Smooth muscle cell of the pulmonary artery (primary cell): ENCODE measurements around the gene SAMD13. TPM values are rescaled to one million over a fixed set of nuclear protein-coding genes. Genes with fewer than 3 reads are reported as not detected.

Experiments used
- total RNA-seq: library from RNA; depleted of rRNA; stranded (reverse); fragments of >200 nt; gene quantifications from 2 replicates; pipeline ENCODE4 v1.2.3, GENCODE V29; 2014

The SAMD13 gene
- 0.36 and 0.52 TPM in 2 replicates for total RNA-seq

GRCh38 chr1:84301004-84301784 is at the start of gene SAMD13:
Gene SAMD13 (plus strand): TSS chr1:84301708. CDS start chr1:84303235, 1,527 bp downstream.

GRCh38 chr1:84398175-84399155 is 97.0 kb downstream of the SAMD13 start, which contains the start of gene DNASE2B:
Gene DNASE2B (plus strand): TSS chr1:84398484. CDS start chr1:84398565, 81 bp downstream.

Other genes with a start within 250 kb of the SAMD13 start
- gene PRKACB, start 157.4 kb upstream of the SAMD13 start, total RNA-seq = 24.9 and 28.8 TPM in 2 replicates
- gene DNASE2B, start 96.8 kb downstream of the SAMD13 start, total RNA-seq = not detected in 2 replicates
- 22.2 and 23.3 TPM in 2 replicates for gene RPF1, start 177.6 kb downstream of the SAMD13 start, total RNA-seq
- 0.46 and 0.63 TPM in 2 replicates for gene SPATA1, start 204.7 kb downstream of the SAMD13 start, total RNA-seq
- 14.9 and 22.9 TPM in 2 replicates for gene GNG5, start 204.9 kb downstream of the SAMD13 start, total RNA-seq